Activated CD4-positive, alpha-beta T cell treated with anti-CD3 and anti-CD28 coated beads, Interleukin-10, Interleukin-2, amounts not matched to agents 100 ng/mL and 50 ng/mL, durations not matched to agents 16 hours and 8 hours (primary cell): ENCODE measurements around the gene GSTCD.
"Not testable (repeated sequence)": the region's sequence is repeated elsewhere in the genome, so short reads cannot be mapped to it uniquely, and the experiment has no call there.

Source experiments
- DNase-seq: peaks from one replicate; pipeline ENCODE4 v3.0.0-alpha.2; 2020

The GSTCD gene

GRCh38 chr4:105708181-105709080 lies at the start of gene GSTCD, which contains the start of gene INTS12:
Gene GSTCD, plus strand, starts transcription at chr4:105708784. Its CDS starts 8,830 bp downstream, at chr4:105717614.
Gene INTS12, minus strand, starts transcription at chr4:105708689. Its CDS starts 8,684 bp downstream, at chr4:105700005.
- peak; percentile 93 for DNase-seq

- DNase-seq = no peak
Observed at GRCh38 chr4:105659190-105659589, 49.4 kb upstream of the GSTCD start.

GRCh38 chr4:105661028-105661427 lies 47.6 kb upstream of the GSTCD start:
- no peak for DNase-seq

- no peak for DNase-seq
Observed at GRCh38 chr4:105662935-105663675, 45.5 kb upstream of the GSTCD start.

GRCh38 chr4:105666693-105667092 lies 41.9 kb upstream of the GSTCD start:
- DNase-seq = no peak

- DNase-seq = no peak
Observed at GRCh38 chr4:105670684-105671083, 37.9 kb upstream of the GSTCD start.

GRCh38 chr4:105671301-105671700 lies 37.3 kb upstream of the GSTCD start:
- DNase-seq = no peak

GRCh38 chr4:105674011-105674410 lies 34.6 kb upstream of the GSTCD start:
- no peak for DNase-seq

GRCh38 chr4:105677709-105678108 lies 30.9 kb upstream of the GSTCD start:
- no peak for DNase-seq

GRCh38 chr4:105679186-105679585 lies 29.4 kb upstream of the GSTCD start:
- no peak for DNase-seq

- no peak for DNase-seq
Observed at GRCh38 chr4:105683038-105683437, 25.5 kb upstream of the GSTCD start.

GRCh38 chr4:105686571-105686970 lies 22.0 kb upstream of the GSTCD start:
- DNase-seq = no peak

- DNase-seq = not testable (repeated sequence)
Observed at GRCh38 chr4:105694812-105695211, 13.8 kb upstream of the GSTCD start.

- not testable (repeated sequence) for DNase-seq
Observed at GRCh38 chr4:105695832-105696231, 12.8 kb upstream of the GSTCD start.

- DNase-seq = no peak
Observed at GRCh38 chr4:105698607-105699006, 10.0 kb upstream of the GSTCD start.

- peak; percentile 4 for DNase-seq
Observed at GRCh38 chr4:105707782-105708180, 803 bp upstream of the GSTCD start.

GRCh38 chr4:105709081-105709450 lies 482 bp downstream of the GSTCD start:
- DNase-seq = peak; percentile 10

- no peak for DNase-seq
Observed at GRCh38 chr4:105710012-105710600, 1.5 kb downstream of the GSTCD start.

- DNase-seq = no peak
Observed at GRCh38 chr4:105710678-105711077, 2.1 kb downstream of the GSTCD start.

GRCh38 chr4:105712766-105713165 lies 4.2 kb downstream of the GSTCD start:
- peak; percentile 8 for DNase-seq

GRCh38 chr4:105714071-105714521 lies 5.5 kb downstream of the GSTCD start:
- DNase-seq = no peak

GRCh38 chr4:105714932-105715331 lies 6.3 kb downstream of the GSTCD start:
- DNase-seq = no peak

- peak; percentile 11 for DNase-seq
Observed at GRCh38 chr4:105715692-105716278, 7.2 kb downstream of the GSTCD start.
